Measurements from ENCODE around the gene BCAP29.

DNA sequence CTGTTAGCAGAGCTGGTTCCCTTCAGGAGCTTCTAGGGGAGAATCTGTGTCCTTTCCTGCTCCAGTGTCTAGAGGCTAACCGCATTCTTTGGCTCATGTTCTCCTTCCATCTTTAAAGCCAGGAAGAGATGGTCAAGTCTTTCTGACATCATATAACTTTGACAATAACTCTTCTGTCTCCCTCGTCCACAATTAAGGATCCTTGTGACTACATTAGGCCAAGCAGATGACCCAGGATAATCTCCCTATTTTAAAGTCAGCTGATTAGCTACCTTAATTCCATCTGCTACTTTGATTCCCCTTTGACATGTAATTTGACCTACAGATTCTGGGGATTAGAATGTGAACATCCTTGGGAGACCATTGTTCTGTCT is 52.4 kb downstream of the BCAP29 start:
- TF ChIP-seq CTCF (IDR thresholded peaks at IDR 0.05), result no peak
- TF ChIP-seq POLR2A (IDR thresholded peaks at IDR 0.05), result no peak

Measured in testis (tissue), 2 donors.